ENCODE measurements around the gene AHSP.

GRCh38 chr16:31569360-31569717 is 41.6 kb downstream of the AHSP start:
- TF ChIP-seq CTCF (conservative IDR thresholded peaks at IDR 0.05; ENCODE audit: low read depth, low read length) (no peak), EZH2 (IDR thresholded peaks at IDR 0.05; ENCODE audit: borderline replicate concordance, low read depth, low read length, poor library complexity, severe bottlenecking) (peak; percentile 52)
